NCI-H2171 (cell line): ENCODE measurements around the gene LUC7L2.
"Not testable (repeated sequence)": the region's sequence is repeated elsewhere in the genome, so short reads cannot be mapped to it uniquely, and the experiment has no call there.

Experiments used
- DNase-seq: peaks from one replicate; lab custom pipeline; 2025; lab: John Stamatoyannopoulos, UW

The LUC7L2 gene

DNA sequence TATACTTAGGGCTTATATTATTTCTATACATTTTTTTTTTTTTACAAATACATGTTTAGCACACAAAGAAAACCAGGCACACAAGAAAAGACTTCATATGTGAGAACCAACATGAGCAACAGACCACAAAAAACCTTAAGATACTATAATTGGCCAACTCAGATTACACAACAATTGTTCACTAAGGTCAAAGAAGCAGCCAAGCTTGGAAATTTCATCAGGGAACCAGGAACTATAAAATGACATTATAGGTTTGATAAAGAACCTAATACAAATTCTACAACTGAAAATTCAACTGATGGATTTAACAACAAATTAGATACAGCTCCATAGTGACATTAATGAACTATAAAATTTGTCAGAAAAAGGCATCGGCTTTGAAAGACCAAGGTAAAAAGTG lies 4.4 kb upstream of the LUC7L2 start:
- no peak for DNase-seq

DNA sequence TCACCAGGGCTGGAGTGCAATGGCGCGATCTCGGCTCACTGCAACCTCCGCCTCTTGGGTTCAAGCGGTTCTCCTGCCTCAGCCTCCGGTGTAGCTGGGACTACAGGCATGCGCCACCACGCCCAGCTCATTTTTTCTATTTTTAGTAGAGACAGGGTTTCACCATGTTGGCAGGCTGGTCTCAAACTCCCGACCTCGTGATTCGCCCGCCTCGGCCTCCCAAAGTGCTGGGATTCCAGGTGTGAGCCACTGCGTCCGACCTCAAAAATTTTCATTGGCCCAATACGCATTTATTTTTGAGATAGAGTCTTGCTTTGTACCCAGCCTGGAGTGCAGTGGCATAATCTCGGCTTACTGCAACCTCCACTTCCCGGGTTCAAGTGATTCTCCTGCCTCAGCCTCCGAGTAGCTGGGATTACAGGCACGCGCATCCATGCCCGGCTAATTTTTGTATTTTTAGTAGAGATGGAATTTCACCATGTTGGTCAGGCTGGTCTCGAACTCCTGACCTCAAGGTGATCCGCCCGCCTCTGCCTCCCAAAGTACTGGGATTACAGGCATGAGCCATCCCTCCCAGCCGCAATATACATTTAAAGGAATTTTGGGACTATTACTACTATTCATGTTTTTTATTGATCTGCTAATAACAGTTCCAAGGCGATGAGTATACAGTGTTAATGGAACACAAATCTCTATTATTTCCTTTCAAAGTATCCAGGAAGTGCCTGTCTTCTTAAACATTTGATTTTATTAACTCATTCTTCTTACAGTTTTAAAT lies 1.8 kb upstream of the LUC7L2 start:
- not testable (repeated sequence) for DNase-seq

DNA sequence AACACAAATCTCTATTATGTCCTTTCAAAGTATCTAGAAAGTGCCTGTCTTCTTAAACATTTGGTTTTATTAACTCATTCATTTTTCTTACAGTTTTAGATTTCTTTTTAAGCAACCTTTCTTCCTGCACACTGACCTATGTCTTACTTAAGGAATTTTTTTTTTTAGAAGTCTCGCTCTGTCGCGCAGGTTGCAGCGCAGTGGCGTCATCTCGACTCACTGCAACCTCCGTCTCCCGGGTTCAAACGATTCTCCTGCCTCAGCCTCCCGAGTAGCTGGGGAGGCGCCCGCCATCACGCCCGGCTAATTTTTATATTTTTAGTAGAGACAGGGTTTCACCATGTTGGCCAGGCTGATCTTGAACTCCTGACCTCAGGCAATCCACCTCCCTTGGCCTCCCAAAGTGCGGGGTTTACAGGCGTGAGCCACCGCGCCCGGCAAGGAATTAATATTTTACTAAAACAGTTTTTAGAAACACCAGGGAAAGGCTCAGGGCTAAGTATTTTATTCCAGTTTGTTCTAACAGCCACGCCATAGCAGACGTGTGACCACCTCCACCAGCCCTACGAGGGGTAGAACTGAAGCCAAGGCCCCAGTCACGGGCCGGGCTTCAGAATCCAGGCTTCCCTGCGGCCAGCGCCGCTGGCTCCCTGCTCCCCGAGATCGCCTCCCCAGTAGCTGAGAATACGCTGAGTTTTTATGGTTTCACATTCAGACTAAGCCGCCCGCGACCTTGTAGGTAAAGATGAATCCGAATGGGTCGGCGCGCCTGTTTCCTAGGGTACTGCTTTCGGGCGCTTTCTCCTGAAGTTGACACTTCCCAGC lies 941 bp upstream of the LUC7L2 start:
- DNase-seq, result peak; percentile 24

DNA sequence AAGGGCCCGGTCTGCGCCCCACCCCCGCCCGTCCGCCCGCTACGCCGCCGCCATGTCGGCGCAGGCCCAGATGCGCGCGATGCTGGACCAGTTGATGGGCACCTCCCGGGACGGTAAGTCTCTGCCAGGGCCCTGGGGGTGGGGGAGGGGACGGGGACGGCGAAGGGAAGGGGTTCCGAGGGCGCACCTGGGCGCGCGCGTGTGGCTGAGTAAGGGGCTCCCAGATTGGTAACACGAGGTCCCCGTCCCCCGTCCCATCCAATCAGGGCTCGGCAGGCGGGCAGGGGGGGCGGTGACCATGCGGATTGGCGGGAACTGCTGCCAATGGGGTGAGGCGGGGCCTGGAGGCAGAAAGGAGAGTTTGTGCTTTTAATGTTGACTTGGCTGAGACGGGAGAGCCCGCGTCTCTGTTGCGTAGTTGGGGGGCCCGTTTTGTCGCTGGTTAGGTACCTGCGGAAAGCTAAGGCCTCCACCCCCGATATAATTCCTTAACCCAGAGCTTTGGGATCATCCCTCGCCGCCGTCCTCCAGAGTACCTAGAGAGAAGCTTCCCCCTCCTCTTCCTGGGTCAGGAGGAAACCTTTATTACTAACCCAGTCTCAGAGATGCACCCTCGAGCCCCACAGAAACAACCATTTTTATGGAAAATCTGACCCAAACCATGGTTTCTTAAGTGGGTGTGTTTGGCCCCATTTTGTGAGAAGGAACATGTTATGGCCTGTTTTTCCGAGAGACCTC lies 685 bp downstream of the LUC7L2 start:
- peak; percentile 96 for DNase-seq

DNA sequence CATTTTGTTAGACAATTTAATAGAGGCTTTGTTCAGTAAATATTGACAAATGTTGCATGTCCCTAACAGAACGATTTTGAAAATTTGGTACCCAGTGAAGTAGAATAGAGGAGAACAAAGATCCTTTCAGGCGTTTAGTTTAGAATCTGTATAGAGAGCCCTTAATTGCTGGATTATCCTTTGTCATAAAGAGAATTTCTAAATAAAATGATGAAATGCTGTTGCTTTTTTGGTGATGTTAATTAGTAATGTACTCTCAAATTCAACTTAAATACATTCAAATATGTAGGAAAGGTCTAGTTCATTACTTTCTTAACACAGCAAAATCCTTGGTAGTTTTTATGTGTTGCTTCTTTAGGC lies 1.2 kb downstream of the LUC7L2 start:
- DNase-seq, result no peak

DNA sequence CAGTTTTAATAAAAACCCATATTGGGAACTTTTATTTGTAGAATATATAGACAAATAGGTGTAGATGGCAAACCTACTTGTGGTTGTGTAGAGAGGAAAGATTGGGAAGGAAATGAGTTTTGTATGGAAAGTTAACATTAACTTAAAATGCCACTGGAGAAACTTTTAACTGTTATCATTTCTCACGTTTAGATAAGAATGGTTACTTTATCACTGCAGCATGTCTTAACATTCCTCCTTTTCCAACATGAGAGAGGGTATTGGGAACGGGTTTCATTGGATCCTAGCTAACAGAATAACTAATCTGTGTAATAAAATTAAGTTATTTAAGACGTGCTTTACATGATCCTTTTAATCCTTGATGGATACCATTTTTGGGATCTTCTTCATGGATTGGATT lies 1.8 kb downstream of the LUC7L2 start:
- DNase-seq, result no peak

DNA sequence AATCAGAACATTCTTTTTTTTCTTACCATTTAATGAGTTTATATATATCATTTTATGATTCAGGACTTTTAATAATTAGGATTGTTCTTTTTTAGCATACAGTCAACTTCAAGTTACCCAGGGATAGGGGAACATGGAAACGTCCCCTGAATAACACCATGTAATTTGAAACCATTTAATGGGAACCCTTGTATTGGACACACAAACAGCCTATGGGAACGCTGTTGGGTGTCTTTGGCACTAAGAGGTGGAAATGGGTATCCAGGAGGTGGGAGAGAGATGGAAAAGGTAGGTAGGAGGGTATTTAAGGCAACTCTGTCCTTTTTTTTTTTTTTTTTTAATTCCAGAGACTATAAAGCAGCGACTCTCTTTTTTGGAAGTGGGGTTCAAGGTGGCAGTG lies 2.6 kb downstream of the LUC7L2 start:
- DNase-seq, result peak; percentile 1

DNA sequence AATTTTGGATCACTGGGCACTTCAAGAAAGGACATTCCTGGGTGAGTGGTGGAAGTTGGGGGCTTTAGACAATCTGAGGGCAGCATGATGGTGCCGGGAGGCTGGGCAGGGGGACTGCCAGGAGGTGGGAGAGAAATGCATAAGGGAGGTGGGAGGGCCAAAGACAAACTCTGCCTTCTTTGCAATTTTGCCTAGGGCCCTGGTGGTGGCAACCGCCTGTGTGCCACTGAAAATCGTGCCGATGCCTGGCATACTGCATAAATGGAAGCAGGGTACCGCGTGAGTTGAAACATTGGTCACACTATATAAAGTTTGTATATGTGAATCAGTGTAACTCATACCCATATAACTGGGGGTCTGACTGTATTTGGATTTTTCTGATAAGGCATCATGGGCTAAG lies 3.3 kb downstream of the LUC7L2 start:
- no peak for DNase-seq

DNA sequence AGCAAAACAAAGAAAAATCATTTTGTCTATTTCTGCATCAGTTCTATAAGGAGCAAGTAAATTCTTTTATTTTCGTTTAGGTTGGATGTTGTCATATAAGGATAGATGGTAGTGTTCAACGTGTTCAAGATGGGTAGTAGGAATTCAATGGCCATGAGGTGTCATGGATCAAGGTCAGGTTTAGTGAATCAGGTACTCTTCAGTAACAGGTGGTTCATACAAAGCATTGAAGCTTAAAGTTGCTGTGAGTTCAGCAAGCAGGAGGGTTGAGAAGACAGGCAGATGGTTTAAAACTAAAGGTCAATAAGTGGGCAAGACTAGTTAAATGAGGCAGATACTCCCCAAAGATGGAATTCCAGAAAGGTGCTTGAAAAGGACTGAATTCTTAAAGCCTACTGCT lies 5.6 kb downstream of the LUC7L2 start:
- no peak for DNase-seq

DNA sequence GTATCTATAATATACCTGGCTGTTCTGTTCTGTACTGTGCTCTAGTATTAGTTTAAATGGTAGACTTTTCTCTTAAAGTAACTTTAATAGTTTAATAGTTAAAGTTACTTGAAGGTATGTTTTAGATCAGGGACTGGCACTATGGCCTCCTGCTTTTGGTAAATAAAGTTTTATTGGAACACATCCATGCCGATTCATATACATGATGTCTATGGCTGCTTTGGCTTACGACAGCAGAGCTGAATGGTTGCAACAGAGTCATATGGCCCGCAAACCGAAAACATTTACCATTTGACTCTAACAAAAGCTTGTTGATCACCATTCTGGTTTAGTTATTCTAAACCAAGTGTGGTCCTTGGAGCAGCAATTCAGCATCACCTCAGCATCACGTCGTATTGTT lies 6.7 kb downstream of the LUC7L2 start:
- DNase-seq, result no peak

DNA sequence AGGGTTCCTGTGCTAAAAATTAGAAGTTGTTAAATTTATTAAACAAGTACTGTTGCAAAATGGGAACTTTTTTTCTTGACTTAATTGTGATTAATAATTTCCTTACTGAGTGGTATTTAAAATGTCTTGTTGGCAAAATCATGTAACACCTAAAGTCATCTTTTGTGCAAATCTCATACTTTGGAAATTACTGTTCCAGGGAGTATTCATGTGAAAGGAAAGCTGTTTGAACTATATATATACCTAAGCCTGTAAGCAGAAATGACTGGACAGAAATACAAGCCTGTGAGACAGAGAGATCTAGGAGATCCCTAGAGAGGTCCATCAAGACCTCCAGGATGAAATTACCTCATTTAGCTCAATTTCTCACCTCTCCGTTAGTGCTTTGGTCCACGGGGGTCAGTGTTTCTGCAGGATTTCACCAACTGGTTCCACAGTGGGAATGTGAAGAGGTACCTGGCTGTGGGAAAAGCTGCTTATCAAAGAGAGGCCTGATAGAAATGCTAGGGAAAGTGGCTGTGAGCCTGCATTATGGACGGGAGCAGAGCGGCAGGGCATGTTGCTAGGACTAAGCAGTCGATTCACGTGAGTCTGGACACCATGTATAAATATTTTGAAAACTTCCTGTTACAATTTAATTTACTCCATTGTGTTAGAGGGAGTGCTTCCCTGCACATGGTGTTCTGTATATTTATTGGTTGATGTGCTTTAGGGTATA lies 7.9 kb downstream of the LUC7L2 start:
- DNase-seq, result no peak

DNA sequence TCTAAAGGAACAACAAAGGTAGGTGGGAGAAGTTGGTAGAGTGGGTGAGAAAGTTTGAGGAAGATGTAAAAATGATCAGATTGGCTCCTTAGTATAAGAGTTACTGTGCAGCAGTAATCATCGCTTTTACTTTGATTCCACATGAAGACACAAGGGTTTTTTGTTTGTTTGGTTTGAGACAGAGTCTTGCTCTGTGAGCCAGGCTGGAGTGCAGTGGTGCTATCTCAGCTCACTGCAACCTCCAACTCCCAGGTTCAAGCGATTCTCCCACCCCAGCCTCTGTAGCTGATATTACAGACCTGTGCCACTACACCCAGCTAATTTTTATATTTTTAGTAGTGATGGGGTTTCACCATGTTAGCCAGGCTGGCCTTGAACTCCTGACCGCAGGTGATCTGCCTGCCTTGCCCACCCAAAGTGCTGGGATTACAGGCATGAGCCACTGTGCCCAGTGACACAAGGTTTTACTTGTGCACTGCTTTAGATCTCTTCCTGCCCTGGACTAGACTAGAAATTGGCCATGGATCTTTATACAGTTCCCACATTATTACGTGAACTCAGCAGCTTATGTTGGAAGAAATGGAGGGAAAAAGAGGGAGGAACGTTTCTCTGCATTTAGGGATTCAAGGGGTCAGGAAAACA lies 10.7 kb downstream of the LUC7L2 start:
- no peak for DNase-seq

DNA sequence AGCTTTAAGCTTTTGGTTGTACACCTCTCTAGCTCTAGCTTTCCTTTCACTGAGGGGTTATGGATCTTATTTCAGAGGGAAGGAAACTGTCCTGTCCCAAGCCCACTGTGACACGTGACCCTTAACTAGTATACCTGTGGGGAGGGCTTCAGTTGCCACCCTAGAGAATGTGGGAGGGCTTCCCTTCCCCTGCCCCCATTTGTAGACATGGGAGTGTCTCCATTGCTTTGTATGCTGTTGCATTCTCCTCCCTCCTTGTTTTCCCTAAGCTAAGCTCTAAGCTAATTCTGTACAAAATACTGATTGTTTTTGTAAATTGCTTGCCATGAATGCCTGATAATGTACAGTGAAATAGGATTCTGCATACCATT lies 11.2 kb downstream of the LUC7L2 start:
- DNase-seq, result no peak

DNA sequence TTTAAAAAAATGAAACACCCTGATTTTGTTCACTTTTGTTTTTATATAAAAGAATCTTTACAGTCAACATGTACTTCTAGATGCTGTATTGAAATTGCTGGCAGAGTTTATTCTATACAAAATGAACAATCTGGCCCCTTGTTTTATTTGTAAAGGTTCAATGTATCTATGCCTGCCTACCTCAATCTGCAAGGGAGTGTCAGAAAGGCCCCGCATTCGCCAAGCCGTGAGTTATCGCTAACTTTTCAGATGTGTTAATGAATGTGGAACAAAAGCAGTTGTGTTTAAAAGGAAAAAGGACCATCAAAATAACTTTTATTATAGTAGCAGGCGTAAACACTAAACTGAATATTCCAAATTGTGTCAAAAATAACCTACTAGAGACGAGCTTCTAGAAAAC lies 14.6 kb downstream of the LUC7L2 start:
- DNase-seq, result no peak

DNA sequence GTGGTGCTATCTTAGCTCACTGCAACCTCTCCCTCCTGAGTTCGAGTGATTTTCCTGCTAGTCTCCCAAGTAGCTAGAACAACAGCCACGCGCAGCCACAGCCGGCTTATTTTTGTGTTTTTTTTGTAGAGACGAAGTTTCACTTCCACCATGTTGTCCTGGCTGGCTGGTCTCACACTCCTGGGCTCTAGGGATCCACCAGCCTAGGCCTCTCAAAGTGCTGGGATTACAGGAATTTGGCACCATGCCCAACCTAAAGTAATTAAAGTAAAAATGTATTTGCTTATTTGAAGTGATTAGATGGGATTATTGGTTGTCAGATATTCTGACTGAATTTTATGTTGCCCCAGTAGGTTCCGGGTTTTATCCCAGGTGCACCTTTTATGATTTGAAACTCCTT lies 22.7 kb downstream of the LUC7L2 start:
- DNase-seq, result no peak

DNA sequence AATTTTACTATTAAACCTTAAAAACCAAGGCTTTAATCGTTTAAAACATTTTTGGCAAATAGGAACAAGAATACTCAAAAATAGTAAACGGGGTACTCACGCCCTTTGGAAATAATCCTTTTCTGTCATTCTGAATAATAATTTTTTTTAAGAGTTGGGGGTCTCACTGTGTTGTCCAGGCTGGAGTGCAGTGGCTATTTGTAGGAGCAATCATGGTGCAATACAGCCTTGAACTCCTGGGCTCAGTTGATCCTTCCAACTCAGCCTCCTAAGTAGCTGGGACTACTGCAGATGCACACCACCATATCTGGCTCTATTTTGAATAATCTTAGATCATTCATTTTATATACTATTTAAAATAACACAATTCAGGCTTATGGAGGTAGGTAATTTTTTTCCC lies 24.9 kb downstream of the LUC7L2 start:
- no peak for DNase-seq

DNA sequence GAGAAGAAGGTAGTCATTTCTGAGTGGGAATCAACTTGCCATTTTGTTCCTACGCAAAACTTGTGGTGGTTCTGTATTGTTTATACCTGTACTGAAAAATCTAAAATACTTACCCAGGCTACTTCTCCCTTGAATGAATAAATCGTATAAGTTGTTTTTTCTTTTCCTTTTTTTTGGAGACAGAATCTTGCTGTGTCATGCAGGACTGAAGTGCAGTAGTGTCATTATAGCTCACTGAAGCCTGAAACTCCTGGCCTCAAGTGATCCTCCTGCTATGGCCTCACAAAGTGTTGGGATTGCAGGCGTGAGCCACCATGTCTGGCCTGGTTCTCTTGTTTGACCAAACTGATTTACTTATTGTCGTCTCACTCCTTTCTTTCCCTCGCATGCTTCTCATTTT lies 27.9 kb downstream of the LUC7L2 start:
- no peak for DNase-seq

DNA sequence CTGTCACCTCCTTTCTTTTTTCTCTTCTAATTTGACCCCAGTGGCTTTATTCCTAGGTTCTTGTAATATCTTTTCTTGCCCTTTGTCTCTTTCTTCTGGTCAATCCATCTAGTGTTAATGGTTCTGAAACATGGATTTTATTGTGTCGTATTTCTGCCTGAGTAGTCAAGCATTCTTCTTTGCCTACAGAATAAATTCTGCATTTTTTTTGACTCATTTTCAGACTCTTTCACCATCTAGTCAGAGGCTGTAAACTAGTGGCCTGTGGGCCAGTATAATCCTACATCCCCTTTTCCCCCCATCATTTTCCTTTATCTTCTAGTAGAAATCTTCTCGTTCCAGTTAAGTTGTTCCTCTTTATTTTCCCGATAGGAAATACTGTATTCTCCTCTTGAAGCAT lies 29.4 kb downstream of the LUC7L2 start:
- DNase-seq, result no peak

DNA sequence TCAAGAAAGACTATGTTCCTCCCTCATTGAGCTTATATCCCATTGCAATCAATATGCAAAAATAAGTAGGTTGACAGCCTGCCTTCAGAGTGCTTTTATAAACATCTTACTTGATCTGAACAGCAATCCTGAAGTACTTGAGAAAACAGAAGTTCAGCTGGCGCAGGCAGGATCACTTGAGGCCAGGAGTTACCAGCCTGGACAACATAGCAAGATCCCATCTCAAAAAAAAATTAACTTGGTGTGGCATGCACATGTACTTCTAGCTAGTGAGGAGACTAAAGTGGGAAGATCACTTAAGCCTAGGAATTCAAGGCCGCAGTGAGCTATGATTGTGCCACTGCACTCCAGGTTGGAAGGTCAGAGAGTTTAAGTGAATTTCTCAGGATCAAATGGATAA lies 30.1 kb downstream of the LUC7L2 start:
- no peak for DNase-seq

DNA sequence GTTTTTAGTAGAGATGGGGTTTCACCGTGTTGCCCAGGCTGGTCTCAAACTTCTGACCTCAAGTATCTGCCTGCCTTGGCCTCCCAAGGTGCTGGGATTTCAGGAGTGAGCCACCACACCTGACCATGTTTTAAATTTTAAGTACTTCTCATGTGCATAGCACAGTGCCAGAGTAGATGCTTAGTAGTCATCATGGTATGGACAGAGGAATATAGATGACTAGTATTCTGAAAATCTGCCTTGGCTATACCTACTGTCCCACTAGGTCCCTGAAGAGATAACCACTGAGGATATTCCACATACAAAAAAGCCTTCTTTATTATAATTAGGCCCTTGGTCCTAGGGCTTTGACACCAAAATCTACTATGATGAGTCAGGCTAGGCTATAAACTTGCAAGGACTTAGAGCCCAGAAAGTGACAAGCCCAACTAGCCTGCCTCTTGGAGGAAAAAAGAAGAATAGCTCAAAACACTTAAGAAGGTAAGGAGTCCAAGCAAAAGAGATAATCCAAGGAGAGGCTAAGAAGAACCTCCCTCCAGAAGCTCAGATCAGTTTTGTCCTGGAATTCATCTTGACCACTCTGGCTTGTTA lies 34.0 kb downstream of the LUC7L2 start:
- DNase-seq, result no peak

DNA sequence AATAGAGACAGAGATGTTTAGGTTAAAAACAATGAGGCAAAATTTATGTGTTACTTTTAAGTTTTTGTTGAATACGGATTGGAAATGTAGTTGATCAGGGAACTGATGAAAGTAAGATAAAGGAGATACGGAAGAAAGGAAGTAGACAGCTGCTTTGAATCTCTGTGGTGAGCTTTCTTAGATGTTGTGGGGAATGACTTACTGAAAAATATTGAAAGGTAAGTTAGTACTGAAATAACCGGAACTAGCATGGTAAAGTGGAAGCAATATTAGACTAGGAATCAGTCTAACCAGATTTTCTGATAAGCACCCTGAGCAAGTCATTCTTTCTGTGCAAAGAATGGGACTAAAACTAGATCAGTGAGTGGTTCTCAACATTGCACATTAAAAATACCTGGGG lies 34.8 kb downstream of the LUC7L2 start:
- no peak for DNase-seq
